GM19455 (cell line): Measurements from ENCODE around the gene SDHB.
A peak's percentile ranks its signal among the peaks of the same experiment; 100 is the strongest.

Experiments used
- ATAC-seq: cut with Tn5 transposase; IDR thresholded peaks from one replicate; pipeline ENCODE4 v1.9.1; 2021; ENCODE audit not compliant: unreplicated experiment

The SDHB gene

DNA sequence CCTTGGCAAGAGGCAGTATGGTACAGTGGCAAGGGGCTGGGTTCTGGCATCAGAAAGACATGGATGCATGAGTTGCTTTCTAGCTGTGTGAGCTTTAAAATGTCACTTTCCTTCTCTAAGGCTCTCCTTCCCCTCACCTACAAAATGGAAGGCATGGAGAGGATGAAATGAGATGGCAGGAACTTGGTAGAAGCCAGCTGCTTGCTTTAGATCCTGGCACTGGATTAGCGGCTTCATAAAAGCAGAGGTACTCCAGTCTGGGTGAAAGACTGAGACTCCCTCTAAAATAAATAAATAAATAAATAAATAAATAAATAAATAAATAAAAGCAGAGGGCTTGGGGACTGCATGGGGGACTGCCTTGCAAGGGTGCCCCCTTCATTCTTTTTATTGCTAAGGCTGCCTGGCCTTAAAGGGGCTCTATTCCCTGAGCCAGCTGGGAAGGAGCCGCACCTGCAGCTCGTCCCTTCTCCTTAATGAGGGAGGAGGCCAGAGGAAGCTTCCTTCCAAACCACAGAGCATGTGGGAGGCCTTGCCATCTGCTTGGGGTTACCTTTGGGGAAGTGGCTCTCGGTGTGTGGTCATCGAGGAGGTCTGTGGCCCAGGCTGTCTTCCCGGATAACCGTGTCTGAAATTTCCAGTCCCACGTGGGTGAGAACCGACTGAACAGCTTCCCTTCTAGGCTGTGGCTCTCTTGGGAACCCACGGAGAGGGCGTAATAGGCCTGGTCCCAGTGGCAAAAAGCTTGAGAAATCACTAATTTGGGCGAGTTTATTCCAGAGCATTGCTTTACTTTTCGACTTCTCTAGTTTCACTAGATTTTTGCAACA is 40.1 kb downstream of the SDHB start:
- ATAC-seq, result no peak

DNA sequence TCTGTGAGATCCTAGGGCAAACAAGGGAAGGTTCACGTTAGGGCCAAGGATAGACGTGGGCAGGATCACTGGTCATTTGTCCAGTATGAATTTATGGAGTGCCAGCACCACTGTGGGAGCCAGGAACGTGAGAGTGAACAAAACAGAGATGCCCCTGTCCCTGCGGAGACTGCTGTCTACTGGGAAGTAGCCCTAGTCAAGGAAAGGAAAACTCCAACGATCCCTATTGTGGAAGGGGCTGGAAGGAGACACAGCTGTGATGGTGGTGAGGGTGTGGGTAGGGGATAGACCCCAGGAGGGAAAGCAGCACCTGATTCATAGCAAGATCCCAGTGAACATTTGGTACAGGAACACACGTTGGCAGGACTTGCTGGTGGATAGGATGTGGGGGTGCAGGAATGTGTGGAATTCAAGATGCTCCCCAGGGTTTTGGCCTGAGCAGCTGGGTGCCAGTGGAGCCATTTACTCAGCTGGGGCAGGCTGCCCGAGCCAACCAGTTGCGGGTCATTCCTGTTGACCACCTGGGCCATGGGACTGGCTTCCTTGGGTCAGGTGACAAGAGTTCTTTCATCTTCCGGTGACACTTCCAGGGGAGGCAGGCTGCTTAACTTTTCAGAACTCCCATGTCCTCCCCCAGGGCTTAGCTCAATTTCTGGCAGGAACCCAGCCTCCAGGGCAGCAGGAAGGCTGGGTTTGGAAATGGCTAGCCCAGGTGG is 40.9 kb downstream of the SDHB start:
- no peak for ATAC-seq

DNA sequence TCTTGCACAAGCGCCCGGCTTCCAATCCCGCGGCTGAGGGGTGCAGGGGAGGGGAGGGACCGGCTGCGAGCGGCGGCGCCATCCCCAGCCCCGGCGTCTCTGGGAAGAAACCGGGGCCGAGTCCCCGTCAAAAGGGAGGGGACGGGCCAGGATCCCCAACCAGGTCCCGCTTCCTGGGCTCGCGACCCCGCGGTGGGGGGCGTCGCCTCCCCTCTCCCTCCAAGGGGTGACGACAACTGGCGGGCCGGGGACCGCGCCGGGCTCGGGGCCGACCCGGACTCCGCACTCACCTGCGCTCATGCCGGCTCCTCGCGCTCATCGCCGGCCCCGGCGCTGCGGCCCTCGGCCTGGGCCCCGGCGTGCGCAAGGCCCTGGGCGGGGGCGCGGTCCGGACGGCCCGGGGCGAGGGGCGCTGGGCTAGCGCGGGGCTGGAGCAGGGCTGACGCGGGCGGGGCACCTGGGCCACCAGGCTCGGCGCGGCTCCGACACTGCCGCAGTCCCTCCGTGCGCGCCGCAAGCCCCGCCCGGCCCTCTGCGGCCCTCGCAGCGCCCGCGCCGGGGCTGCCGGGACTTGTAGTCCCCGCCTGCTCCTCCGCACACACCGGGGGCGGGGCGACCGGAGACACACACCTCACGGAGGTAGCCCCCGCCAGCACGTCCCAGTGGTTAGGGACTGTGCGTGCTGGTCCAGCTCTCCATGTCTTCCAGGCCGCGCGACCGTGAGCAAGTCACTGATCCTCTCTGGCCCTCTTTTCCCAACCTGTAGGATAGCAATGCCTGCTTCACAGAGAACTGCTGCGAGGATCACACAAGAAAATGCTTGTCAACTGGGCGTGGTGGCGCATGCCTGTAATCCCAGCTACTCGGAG is 42.2 kb downstream of the SDHB start, which contains the start of gene ATP13A2:
Gene ATP13A2 (minus strand): TSS at position 490 of the 869 bp plus-strand sequence. CDS start 190 bp downstream, at position 300.
- ATAC-seq, result peak; percentile 86

DNA sequence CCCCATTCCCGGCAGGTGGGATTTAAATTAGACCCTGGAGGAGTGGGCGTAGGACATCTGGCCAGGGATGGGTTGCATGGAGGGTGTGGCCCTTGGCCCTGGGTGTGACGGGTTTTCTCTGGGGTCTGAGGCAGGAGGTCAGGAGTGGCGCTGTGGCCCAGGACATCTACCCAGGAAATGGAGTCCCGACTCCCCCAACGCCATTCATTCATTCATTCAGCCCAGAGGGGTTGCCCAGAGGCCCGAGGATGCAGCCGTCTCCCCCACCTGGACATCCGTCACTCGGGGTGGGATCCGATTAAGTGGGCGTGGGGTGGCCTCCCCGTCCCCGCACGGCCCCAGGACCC is 42.8 kb downstream of the SDHB start:
- ATAC-seq, result peak; percentile 4

DNA sequence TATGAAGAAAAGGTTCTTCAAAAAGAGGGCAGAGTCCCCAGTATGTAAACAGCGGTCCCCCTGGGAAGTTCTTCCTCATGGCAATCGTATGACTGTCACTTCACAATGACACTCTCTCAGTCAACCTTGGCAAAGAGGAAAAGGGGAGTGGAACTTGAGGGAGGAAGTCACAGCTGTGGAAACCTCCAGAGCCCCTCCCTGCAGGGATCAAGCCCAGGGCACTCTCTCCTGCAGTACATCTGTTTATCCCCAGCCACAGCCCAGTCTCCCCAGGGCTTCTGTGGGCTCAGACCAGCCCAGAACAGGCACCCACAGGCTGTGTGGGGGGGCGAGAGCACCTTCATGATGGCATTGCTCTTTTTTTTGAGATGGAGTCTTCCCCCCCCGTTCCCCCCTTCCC is 44.1 kb downstream of the SDHB start:
- no peak for ATAC-seq

DNA sequence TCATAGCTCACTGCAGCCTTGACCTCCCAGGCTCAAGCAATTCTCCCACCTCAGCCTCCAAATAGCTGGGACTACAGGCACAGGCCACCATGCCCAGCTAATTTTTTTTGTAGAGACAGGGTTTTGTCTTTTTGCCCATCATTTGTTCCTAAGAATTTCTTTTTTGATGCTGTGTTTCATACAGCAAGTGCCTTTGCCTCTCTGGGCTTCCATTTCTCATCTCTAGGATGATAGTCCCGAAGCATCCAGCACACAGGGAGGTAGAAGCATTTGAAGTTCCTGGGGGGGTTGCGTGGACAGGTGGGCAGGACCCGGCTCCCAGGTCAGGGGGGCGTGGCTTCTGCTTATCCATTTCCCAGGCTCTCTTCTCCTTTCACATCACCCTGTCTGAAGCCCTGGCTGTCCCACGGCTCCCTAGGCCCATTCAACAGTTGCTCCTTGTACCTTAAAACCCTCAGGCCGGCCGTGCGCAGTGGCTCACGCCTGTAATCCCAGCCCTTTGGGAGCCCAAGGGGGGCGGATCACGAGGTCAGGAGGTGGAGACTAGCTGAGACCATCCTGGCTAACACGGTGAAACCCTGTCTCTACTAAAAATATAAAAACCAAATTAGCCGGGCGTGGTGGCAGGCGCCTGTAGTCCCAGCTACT is 45.5 kb downstream of the SDHB start:
- ATAC-seq, result no peak

DNA sequence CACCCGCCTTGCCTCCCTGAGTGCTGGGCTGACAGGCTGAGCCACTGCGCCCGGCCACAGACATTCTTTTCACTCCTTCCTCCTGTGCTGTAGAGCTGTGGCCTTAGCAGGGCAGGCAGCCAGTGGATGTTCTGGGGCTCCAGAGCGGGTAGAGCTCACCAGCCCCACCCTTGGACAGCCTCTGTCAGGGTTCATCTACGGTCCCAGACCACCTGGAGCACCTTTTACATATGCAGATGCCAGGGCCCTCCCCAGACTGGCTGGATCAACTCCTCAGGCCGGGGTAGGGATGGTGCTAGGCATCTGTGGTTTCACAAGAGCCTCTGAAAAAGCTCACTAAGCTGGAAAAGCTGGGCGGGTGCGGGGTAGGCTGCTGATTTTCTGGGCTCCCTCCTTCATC is 46.7 kb downstream of the SDHB start:
- ATAC-seq, result no peak

DNA sequence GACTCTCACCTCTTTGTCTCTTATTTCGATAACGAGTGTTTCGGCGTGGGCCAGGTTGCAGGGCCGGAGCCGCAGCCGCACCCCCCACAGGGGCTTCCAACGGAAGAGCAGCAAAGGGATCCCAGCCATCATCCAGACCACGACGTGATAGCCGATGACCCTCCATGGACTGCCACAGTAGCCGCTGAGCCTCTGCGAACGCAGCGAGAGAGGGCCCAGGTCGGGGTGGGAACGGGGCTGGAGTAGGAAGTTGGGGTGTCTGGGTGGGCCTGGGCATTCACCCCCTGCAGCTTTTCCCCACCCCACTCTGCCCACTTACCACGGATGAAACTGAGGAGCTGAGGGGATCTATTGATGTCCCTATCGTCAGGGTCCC is 48.5 kb downstream of the SDHB start:
- ATAC-seq, result no peak

DNA sequence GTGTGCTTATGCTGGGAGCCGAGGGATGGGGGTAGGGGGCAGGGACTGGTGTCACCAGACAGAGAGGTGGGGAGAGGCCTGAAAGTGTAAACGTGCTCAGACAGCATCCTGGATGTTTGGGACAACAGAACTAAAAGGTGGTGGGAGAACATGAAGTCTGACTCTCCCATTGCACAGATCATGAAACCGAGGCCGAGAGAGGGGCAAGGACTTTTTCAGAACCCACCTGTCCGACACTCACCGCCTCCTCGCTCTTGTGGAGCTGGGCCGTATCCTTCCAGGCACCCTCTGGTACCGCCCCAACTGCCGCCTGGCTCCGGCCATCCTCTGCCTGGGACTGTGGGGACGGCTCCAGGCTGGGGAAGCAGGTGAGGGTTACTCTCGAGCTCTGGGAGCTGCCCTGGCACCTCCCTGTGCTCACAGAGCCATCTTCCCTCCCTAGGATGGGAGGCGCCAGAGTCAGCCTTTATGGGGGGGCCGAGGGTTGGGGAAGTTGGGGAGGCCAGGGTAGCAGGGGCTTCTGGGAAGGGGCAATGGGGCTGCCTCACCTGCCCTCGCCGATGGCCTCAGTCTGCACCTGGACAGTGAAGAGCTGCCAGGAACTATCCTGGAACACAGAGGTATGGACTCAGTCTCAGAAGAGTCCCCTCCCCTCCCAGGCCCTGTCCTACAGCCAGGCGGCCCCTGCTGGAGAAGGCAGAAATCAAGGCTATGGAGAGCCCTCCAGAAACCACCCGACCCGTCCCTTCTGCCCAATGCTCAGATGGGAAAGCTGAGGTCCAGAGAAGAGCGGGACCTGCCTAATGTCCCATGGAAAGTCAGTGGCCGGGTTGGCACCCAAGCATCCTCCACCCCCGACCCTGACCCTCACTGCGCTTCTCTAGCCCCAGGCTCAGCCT is 49.1 kb downstream of the SDHB start:
- no peak for ATAC-seq

DNA sequence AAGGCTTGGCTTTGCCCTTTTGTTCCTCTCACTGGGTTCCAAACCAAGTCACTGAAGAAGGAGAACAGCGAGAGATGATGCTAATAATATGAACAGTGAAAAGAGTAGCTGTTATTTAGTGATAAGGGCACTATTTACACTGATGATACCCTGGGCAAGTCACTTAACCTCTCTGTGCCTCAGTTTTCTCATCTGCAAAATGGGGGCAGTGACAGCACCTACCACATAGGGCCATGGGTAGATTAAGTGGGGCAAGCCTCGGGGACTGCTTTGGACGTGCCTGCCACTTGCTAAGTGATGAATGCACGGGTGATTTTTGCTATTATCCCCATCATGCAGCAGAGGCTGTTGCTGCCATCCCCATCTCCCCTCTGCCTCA is 51.3 kb downstream of the SDHB start:
- no peak for ATAC-seq

DNA sequence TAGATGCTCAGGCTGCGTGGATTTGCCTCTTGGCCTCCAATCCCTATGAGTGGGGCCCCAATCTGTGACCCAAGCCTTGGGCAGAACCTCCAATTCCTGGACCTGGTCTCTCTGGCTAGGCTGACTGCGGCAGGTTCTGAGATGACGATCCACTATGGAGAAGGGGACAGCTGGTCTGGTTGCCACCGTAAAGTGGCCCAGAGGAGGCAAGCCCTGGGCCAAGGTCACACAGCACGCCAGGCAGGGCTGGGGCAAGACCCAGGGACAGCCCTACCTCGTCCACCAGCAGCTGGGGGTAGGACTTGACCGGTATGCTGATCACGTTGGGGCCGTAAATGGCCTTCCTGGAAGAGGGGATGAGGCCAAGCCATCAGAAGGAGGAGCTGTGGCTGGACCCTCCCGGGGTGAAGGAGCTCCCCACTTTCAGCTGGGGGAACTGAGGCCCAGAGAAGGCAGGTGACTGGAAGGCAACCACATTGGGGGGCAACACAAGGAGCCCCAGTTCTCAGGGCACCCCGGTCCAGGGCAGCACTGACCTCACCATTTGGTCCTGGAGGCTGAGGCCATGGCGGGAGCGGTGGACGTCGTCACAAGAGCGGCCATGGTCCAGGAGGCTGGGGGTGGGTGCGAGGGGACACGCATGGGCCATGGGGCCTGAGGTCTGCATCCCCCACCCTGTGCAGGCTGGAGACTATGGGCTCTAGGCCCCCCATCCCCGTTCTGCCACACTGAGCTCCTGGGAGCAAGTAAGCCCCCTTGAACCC is 51.9 kb downstream of the SDHB start:
- no peak for ATAC-seq

DNA sequence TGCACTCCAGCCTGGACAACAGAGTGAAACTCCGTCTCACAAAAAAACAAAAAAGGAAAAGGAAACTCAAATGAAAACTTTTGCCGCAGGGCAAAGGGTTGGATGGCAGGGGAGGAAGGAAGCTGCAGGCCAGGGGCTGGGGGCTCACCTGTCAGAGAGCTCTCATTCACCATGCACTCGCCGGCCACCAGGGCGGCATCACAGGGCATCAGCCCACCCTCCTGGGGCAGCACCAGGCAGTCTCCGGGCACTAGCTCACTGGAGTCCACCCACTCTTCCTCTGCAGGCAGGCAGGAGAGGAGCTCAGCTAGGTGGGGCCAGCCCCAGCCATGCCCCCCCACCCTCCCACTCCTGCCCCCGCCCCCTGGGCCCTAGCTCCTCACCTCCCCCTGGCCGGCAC is 54.0 kb downstream of the SDHB start:
- no peak for ATAC-seq

DNA sequence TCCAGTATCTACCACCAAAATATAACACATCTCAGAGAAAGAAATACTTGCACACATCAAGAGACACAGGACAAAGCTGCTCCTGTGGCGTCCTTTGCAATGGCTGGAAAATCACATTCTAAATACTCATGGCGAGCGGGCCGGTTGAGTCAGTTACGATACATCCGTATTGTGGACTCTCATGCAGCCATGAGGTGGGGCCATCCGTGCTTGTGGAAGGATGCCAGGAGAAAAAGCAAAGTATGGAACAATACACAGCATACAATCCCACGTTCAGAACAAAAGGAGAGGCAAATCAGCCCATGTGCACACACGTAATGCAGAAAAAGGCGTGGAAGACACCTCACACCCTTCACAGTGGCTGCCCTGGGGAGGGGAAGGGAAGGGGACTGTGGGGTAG is 55.2 kb downstream of the SDHB start:
- ATAC-seq, result no peak

DNA sequence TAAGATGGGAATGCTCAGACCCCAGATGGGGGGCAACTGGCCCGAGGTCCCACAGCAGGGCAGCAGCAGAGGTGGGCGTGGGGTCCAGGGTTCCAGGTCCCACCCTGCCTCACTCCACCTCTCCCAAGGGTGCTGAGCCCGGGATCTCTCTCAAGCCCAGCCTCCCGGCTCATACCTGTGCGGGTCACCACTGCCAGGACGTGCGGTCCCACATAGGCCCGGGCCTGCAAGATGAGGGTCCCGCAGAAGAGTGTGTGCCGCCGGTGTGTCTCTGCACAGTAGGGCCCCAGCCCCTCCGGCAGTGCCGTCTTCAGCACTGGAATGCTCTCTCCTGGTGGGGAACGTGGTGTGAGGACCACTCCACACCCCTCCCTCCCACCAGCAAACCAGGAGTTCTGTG is 57.0 kb downstream of the SDHB start:
- no peak for ATAC-seq

DNA sequence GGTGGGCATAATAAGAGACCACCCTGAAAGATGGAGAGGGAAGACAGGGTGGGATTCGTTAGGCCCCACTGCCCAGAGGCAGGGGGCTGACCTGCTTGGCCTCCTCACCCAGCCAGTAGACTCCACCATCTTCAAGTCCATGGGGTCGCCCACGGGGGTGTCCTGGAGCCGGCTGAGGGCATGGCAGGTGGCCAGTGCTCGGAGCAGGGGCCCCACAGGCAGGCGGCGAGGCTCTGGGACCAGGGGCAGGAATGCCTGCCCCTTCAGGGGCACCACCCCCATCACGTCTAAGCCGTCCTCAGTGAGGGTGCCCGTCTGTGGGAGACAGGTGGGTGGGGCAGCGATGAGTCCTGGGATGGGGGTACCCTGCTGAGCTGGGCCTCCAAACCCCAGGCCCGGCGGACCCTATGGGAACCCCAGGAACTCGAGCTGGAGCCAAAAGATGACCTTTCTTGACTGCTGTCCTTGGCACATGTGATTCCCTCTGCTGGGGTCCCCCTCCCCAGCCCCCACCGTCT is 60.3 kb downstream of the SDHB start:
- ATAC-seq, result no peak

DNA sequence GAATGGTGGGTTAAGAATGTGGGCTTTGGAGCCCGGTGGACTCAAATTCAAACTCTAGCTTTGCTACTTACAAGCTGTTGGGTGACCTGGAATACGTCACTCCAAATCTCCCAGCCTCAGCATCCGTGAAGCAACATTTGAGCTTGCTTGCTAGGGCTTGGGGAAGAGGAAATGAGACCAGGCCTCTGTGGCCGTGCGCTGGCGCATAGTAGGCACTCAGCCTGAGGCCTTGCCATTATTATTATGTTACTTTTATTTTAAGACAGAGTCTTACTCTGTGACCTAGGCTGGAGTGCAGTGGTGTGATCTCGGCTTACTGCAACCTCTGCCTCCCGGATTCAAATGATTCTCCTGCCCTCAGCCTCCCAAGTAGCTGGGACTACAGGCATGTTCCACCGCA is 61.2 kb downstream of the SDHB start:
- no peak for ATAC-seq

DNA sequence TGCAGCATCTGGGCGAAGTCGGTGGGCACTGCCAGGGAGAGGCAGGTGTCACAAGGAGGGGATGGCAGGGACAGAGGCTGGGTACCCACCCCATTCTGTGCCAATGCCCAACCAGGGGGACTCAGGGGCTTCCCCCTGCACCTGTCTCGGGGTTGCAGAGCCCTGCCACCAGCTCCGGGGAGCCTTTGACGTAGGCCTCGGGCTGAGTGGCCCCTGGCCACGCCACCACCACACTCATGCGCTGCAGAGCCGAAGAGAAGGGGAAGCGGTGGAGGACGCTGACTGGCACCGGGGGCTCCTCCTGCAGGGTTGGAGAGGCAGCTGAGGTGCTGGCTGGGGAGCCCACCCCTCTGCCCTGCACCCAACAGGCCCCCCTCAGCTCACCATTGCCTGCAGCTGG is 61.7 kb downstream of the SDHB start:
- no peak for ATAC-seq

DNA sequence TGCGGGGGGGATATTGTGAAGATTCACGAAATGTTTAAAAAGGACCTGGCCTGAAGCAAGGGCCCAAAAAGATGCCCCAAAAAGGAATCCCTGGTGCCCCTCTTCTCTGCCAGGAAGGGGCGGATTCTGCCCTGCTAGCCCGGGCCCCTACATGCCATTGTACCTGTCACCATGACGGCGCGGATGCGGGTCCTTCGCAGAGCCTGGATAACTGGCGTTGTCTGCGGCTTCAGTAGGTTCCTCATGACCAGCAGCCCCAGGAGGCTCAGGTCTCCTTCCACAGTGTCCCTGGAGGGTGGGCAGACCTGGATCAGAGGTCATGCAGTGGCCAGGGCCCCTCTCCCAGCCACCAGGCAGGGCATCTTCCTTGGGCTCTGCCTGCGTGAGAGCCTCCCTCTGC is 62.3 kb downstream of the SDHB start:
- no peak for ATAC-seq

DNA sequence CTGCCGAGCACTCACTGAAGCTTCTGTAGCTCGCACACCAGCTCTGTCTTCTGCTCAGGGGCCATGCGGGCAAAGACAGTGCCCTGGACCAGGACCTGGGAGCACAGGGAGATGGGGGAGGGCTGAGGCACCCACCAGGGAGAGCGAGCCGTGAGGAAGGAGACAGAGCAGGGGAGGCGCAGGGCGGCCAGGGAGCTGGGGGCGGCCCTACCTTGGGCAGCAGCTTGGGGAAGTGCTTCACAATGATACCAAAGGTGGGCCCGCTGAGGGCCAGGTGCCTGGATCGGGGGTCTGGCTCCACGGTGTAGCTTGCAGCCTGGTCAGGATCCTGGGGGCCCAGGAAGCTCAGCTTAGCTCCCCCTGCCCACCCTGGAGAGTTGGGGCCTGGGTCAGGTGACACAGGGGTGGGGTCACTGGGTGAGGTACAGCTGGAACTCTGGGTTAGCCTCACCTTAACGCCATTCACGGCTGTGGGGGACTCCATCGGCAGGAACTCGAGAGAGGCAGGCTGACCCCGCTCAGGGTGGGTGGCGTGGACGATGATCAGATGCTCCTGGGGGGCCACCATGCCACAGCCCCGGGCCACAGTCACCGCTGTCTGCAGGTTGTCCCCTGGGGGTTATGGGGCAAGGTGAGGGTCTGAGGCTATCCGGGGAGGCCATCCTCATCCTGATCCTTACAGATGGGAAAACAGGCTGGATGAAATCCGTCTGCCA is 64.0 kb downstream of the SDHB start:
- ATAC-seq, result no peak
